Measurements from ENCODE around the gene MAST1.
"Not testable (repeated sequence)": the region's sequence is repeated elsewhere in the genome, so short reads cannot be mapped to it uniquely, and the experiment has no call there.

MAST1 gene

DNA sequence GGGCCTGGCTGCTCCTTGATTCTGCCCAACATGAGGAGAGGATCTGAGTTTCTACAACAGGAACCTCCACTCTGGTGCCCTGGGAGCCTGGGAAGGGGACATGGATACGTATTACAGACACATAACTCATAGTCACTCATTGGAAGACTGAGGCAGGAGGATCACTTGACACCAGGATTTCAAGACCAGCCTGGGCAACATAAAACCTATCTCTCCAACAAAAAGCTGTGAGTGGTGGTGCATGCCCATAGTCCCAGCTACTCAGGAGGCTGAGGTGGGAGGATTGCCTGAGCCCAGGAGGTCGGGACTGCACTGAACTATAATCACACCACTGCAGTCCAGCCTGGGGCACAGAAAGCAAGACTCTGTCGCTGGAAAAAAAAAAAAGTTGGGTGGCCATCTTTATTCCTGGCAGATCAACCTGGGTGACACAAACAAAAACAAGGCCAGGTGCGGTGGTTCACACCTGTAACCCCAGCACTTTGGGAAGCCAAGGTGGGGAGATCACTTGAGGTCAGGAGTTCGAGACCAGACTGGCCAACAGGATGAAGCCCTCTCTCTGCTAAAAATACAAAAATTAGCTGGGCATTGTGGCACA is 49.8 kb downstream of the MAST1 start:
- in situ Hi-C loops (cut with HindIII; ENCODE audit: low sequenced_read_pairs), result no loop called here

DNA sequence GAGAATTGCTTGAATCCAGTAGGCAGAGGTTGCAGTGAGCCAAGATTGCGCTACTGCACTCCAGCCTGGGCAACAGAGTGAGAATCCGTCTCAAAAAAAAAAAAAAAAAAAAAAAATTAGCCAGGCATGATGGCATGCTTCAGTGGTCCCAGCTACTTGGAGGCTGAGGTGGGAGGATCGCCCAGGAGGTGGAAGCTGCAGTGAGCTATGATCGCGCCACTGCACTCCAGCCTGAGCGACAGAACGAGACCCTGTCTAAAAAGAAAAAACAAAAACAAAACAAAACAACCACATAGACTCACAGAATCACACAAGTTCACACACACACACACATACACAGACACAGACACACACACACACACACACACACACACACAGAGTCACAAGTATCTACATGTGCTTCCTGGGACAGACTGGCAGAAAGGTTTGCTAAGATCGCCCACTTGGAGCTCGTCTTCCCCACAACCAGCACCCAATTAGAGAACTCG is 52.0 kb downstream of the MAST1 start:
- in situ Hi-C loops (cut with HindIII; ENCODE audit: low sequenced_read_pairs), result not testable (repeated sequence)

DNA sequence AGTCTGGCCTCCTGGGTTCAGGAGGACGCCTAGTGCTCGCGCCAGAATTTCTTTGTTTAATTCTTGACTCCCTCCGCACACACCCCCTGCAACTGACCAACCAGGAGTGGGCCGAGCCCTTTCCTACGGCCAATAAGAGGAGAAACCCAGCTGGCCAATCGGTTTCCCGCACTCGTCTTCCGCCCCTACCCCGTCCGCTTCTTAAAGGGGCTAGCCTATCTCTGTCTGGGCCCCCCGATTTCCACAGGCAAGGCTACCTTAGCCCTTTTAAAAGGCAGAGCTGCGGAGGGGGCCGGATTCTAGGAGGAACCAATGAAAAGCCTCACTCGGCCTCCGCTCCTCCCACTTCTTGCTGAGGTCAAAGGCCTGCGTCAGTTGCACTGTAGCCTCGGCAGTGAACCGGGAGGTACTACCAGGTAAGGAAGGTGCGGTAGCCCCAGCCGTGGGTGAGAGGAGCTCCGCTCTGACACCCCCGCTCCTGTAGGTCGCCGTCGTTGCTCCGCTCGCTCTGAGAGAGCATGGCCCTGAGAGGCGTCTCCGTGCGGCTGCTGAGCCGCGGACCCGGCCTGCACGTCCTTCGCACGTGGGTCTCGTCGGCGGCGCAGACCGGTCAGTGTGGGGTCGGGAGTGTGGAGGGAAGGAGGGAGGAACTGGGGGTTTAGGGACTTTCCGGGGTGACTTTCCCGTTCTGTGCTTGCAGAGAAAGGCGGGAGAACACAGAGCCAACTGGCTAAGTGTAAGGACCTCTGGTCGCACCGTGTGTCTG is 52.7 kb downstream of the MAST1 start, which contains the start of gene GCDH:
Gene GCDH, plus strand, starts transcription at position 374 of the 766 bp plus-strand sequence. Its CDS starts 145 bp downstream, at position 519.
- in situ Hi-C loops (cut with HindIII; ENCODE audit: low sequenced_read_pairs), result no loop called here

DNA sequence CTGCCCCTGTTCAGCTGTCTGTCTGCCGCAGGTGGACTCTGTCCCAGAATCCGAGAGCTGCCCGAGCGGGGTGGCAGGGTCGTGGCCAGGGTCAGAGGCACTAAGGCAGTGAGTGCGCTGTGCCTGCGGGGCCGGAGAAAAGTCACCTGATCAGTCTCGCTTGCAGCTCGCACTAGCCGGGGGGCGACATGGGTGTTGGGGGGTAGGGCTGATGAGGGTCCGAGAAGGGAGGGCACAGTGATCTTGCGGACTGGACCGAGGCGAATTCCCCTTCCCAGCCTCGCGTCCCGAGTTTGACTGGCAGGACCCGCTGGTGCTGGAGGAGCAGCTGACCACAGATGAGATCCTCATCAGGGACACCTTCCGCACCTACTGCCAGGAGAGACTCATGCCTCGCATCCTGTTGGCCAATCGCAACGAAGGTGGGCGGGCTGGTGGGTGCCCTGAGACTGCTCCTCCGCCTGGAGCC is 53.3 kb downstream of the MAST1 start:
- in situ Hi-C loops (cut with HindIII; ENCODE audit: low sequenced_read_pairs), result no loop called here

DNA sequence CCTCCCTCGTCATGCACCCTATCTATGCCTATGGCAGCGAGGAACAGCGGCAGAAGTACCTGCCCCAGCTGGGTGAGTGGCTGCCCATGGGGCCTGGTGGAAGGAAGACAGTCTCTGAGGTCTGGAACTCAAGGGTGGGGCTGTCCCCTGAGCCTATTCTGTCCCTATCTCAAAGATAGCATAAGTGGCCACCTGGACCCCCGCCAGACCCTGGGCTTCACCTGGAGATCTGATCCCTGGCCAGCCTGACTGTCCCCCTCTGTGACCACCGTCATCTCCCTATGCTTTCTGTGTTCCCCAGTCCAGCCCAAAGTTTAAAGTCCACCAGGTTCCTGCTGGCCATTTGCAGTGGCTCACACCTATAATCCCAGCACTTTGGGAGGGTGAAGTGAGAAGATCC is 55.3 kb downstream of the MAST1 start:
- in situ Hi-C loops (cut with HindIII; ENCODE audit: low sequenced_read_pairs), result no loop called here

DNA sequence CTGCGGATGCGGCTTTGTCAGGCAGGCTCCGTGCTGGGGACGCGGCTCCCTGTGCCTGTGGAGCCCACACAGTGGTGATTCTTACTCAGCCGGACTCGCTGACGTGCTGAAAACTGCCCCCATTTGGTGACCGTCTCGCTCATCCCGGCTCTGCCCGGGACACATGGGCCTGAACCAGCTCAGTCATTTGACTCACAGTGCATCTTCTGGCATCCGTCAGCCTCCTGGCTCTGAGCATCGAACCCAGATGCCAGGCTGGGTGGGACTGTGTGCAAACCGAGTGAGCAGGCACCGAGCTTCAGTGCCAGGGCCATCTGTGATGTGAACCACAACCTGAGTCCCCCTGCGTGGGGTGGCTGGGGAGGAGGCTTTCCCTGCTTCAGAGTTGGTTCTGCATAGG is 58.1 kb downstream of the MAST1 start:
- in situ Hi-C loops (cut with HindIII; ENCODE audit: low sequenced_read_pairs), result no loop called here

DNA sequence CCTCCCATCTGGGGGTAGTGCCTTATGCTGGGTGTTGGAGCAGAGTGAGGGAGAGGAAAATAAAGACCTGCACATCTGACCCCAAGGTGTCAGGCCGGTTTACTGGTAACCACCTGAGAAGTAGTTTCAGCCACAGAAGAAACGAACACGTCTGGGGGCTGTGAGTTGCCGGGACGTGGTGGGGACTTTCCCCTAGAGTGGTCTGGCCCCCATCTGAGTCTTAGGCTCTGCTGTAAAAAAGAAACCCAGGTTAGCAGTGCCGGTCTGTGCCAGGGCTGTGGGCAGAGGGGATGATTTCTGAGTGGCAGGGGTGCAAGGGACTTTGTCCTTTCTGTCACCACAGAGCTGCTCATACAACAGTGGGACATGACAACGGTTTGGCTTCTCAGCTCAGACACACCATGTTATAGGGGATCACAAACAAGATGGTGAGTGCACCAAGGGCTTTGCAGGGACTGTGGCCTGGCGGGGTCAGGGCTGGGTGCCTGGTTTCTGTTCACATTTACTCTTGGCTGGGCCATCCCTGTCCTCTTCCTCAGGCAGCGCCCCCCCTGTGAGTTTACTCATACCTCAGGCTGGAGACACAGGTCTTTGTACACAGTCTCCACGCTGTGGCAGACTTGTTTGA is 61.7 kb downstream of the MAST1 start:
- in situ Hi-C loops (cut with HindIII; ENCODE audit: low sequenced_read_pairs), result no loop called here

DNA sequence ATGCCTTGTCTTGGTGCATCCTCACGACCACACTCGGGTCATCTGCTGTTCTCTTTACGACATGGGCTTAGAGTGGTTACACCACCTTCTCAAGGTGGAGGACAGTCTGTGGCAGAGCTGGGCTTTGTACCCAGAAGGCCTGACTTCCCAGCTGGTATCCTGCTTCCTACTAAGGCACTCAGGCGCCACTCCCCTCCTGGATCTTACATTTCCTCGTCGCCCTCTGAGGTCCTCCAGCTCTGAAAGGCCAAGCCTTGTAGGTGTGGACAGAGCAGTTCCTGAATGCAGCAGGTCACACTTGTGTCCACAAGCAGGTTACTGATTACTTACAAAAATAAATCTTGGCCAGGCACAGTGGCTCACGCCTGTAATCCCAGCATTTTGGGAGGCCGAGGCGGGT is 68.9 kb downstream of the MAST1 start:
- in situ Hi-C loops (cut with HindIII; ENCODE audit: low sequenced_read_pairs), result no loop called here

DNA sequence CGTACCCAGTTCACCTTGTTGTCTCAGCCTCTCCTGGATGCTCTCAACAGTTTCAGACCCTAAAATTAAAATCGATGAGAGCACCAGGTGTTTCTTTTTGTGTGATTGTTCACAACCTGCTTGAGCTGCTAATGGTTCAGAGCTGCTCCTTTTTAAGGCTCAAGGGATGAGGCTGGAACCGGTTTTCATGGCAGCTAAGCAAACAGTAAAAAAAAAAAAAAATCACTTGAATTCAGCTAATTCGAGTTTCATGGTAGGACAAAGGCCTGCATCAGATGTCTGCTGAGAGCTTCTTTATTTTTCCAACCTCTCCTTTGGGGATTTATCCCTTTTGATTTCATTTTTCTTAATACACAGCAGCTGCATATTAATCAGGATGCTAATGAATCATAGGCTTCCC is 74.3 kb downstream of the MAST1 start:
- in situ Hi-C loops (cut with HindIII; ENCODE audit: low sequenced_read_pairs), result no loop called here

DNA sequence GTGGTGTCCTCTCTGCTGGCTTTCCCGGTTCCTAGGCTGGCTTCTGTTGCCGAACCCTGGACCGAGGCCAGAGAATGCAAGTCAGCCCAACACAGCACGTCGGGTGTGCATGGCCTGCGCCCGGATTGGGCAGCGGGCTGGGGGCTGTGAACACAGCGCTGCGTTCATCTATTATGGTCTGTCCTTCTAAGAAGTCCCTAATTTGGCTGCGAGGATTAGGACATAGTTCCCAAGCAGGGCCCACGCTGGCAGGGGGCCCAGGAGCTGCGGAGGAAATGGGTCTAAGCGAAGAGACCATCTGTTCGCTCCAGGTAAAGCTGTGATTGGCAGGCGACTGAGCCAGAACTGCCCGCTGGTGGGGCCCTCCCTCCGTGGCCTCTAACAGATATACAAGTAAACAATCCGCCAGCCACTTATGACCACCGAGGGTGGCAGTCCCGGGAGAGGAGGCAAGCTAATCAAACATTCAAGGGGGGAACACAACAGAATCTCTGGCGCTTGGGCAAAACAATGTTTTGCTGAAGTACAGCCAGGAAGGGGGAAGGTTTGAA is 74.8 kb downstream of the MAST1 start:
- in situ Hi-C loops (cut with HindIII; ENCODE audit: low sequenced_read_pairs), result no loop called here

DNA sequence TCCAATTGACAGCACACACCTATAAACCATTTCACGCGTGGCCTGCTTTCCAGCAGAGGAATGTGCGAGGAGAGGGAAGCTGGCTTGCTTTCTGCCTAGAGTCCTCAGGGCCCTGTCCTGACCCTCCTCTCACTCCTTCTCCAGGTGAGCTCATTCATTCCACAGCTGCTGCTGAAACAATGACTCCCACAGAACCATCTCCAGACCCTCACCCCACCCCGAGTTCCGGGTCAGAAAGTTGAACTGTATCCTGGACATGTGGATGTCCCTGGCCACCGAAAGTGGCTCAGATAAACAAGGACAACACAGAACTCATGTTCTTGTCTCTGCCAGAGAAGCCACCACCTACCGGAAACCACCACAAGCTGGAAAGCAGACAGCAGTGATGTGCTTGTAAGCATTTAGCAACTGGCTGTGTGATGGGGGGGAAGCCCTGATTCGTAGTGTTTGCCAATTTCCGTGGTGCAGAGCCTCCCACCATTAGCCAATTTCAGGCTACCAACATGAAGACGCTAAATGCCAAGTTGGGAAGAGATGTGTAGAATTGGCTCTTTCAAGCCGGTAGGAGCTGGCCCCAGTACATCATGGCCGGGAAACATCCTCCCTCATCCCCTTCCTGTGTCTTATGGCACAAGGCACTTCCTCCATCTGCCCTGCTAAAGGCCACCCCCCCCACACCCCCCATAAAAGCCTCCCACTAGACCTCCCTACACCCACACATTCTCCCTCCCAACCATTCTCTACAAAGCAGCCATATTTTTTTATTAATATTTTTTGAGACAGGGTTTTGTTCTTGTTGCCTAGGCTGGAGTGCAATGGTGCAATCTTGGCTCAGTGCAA is 75.8 kb downstream of the MAST1 start:
- in situ Hi-C loops (cut with HindIII; ENCODE audit: low sequenced_read_pairs), result no loop called here

DNA sequence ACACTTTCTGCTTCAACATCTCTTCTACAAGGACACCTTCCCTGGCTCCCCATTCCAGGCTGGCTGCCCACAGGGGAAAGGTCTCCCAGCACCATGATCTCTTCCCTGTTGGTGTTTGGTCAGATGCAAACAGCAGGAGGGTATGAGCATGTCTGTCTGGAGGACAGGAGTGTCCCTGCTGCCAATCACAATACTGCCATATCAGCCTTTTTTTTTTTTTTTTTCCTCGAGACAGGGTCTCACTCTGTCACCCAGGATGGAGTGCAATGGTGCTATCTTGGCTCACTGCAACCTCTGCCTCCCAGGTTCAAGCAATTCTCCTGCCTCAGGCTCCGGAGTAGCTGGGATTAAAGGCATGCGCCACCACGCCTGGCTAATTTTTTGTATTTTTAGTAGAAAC is 77.5 kb downstream of the MAST1 start:
- in situ Hi-C loops (cut with HindIII; ENCODE audit: low sequenced_read_pairs), result not testable (repeated sequence)

DNA sequence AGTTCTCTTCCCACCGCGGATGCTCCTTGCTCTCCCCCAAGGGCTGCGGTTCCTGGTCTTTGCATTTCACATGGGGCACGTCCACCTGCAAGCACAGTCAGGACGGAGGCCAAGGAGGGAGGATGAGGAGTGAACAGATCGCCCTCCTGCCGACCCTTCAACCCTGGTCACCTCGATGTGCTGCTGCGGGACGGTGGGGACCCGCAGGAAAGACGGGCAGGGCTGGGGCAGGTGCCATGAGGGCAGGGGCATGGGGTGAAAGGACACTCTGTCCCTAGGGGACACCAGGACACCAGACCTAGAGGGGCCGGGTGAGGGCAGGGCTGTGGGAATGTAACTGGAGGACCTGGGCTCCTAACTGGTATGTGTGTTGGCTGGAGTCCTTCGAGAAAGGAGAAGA is 79.9 kb downstream of the MAST1 start:
- in situ Hi-C loops (cut with HindIII; ENCODE audit: low sequenced_read_pairs), result no loop called here

DNA sequence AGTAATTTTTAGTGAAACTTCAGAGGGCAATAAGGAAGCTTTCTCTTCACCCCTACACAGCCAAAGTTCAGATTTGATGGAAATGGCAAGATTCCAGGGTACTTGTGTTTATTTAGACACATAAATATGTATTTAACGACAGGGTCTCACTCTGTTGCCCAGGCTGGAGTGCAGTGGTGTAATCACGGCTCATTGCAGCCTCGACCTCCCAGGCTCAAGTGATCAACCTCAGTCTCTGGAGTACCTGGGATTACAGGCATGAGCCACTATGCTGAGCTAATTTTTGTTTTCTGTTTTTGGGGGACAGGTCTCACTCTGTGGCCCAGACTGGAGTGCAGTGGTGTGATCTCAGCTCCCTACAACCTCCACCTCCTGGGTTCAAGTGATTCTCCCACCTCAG is 82.7 kb downstream of the MAST1 start:
- in situ Hi-C loops (cut with HindIII; ENCODE audit: low sequenced_read_pairs), result no loop called here

DNA sequence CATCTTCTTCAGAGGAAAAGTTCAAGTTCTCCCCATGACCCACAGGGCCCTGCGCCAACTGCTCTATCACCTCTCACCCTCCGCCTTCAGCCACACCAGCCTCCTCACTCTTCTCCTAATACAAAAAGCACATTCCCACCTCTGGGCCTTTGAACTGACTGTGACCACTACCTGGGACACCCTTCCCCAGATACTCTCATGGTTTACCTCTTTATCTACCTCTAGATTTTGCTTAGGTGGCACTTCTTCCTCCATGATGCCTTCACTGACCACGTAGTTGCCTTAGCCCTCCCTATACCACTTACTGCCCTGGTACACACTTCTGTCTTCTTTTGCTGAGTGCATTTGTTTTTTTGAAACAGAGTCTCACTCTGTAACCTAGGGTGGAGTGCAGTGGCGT is 84.6 kb downstream of the MAST1 start:
- in situ Hi-C loops (cut with HindIII; ENCODE audit: low sequenced_read_pairs), result no loop called here

Data from endothelial cell of hepatic sinusoid (primary cell).